ENCODE results near the gene SHISA6. TPM values are rescaled to one million over a fixed set of nuclear protein-coding genes. Genes with fewer than 3 reads are reported as not detected.

Gene SHISA6
- total RNA-seq, 2 donors from 2014 or later, result not detected

DNA sequence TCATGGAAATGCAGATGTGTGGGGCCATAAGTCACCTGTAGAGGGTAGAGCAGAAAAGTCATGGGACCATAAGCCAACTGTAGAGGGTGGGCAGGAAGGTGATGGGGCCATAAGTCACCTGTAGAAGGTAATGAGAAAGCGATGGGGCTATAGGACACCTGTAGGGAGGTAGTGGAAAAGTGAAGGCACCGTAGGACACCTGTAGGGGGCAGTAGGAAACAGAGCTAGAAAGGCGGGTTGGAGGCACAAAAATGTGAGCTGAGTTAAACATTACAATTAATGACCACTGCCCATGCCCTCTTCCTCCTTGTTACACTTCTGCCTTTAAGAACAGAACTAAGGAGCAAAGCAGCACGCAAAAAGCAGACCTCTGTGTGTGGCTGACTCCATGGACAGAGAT is 150.1 kb downstream of the SHISA6 start:
- H3K27me3 Mint-ChIP-seq (ENCODE audit: low read depth), result no peaks in the 10 kb centered on the region
- no peaks in the 10 kb centered on the region for H3K4me1 Mint-ChIP-seq (ENCODE audit: low read depth)
- H3K9me3 Mint-ChIP-seq, result peaks cover 13 to 18% of the 10 kb centered on the region in 2 donors
- DNase-seq (no peak), ATAC-seq (replicated peaks in 1 of 2) (no peak)
- H3K4me3 Mint-ChIP-seq, result no peak overlapping the region
- H3K36me3 Mint-ChIP-seq (ENCODE audit: insufficient read depth in 2 of 2), result peaks cover 0 to 1% of the 10 kb centered on the region in 2 donors
- no peak overlapping the region for H3K27ac Mint-ChIP-seq

DNA sequence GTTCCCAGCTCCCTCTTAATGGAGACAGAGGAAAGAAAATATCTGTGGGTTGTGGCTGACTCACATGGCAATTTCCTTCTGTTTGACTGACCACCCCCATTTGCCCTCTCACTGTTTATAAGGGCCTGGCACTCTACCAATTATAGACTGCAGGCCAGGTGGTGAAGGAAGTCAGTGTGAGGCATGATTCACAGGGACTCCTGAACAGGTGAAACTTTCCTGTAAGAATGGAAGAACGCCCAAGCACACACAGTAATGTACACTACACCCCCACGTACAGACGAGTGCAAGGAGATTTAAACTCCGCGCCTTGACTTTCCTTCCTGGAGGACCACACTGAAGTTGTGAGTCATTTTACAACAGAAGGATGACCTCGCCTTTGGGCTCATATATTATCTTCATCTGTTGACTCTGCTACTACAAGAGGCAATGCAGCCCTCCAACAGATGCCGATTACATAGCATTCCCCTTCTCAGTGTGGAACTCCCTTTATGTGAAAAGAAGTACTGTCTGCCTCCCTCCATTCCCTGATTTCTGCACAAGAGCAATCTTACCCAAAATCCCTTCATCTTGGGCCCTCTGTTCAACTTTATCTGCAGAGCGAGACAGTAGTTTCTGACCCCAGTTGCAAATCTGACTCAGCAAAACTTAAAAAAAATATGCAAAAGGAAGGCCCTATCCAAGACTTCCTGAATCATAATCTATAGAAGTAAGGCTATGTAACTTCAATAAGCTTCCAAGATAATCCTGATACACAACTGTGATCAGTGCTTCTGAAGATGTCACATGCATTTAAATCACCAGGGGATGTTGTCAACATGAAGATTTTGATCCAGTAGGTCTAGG is 163.6 kb downstream of the SHISA6 start:
- Mint-ChIP-seq H3K27ac (no peak overlapping the region), H3K27me3 (ENCODE audit: low read depth) (no peaks in the 10 kb centered on the region), H3K4me3 (no peak overlapping the region), H3K36me3 (ENCODE audit: insufficient read depth in 2 of 2) (peaks cover 1 to 3% of the 10 kb centered on the region in 2 donors), H3K4me1 (ENCODE audit: low read depth) (no peaks in the 10 kb centered on the region), H3K9me3 (peaks cover 5 to 15% of the 10 kb centered on the region in 2 donors)
- ATAC-seq (replicated peaks in 1 of 2), result no peak
- no peak for DNase-seq

DNA sequence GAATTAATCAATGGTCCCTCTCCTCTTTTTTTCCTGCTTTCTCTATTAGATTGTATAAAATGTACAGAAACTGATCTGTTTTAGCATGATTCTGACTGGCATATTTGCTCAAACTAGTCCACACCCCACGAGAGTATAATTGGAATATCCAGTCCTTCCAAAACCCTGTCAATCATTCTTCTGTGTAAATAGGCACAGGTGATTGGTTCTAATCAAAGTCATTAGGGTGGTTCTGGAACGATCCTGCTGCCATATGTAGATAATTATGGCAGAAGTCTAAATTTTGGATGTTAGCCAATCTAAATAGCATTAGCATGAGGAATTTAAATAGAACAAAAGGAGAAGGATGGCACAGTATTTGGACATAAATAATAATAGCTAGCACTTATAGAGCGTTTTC is 165.7 kb downstream of the SHISA6 start:
- no peak for ATAC-seq (replicated peaks in 1 of 2)
- no peak for DNase-seq
- H3K4me1 Mint-ChIP-seq (ENCODE audit: low read depth), result no peaks in the 10 kb centered on the region
- peaks cover 3 to 9% of the 10 kb centered on the region in 2 donors for H3K9me3 Mint-ChIP-seq
- no peaks in the 10 kb centered on the region for H3K27me3 Mint-ChIP-seq (ENCODE audit: low read depth)
- H3K36me3 Mint-ChIP-seq (ENCODE audit: insufficient read depth in 2 of 2), result peaks cover 0 to 1% of the 10 kb centered on the region in 2 donors
- no peak overlapping the region for H3K27ac Mint-ChIP-seq
- no peak overlapping the region for H3K4me3 Mint-ChIP-seq

DNA sequence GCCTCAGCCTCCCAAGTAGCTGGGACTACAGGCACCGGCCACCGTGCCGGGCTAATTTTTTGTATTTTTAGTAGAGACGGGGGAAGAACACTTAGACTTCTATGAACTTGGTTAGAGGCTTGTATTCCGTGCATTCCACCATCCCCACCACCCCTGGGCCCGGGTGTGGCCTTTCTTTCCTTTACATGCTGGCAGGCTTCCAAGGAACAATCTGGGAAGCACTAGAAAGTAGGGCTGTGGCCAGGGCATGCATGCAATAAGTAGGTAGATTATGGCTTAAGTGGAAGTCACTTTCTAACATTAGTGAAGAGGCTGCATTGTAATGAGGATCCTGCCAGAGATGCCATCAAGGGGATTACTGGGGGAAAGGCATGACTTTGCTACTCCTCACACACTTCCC is 171.6 kb downstream of the SHISA6 start:
- Mint-ChIP-seq H3K36me3 (ENCODE audit: insufficient read depth in 2 of 2) (no peaks in the 10 kb centered on the region), H3K27ac (no peak overlapping the region), H3K9me3 (peaks cover 0 to 2% of the 10 kb centered on the region in 2 donors), H3K4me1 (ENCODE audit: low read depth) (no peaks in the 10 kb centered on the region), H3K4me3 (no peak overlapping the region), H3K27me3 (ENCODE audit: low read depth) (no peaks in the 10 kb centered on the region)
- no peak for ATAC-seq (replicated peaks in 1 of 2)
- DNase-seq, result no peak

DNA sequence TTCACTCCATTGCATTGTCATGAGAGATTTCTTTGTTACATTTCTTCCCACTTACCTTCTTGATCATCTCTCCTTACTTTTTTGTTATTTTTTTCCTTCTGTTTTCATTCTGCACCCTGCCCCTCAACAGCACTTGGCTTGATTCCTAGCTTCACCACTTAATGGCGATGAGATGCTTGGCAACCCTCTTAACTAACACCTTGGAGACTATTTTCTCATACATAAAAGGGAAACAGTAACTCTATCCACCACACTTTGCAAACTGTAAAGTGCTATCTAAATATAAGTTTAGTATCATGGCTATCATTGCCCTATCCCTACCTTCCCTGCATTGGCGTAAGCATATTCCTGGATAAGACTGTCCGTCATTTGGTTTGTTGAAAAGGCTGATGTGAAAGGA is 177.3 kb downstream of the SHISA6 start:
- no peak for DNase-seq
- Mint-ChIP-seq H3K36me3 (ENCODE audit: insufficient read depth in 2 of 2) (peaks cover 2% of the 10 kb centered on the region in 2 donors), H3K4me3 (no peak overlapping the region), H3K27me3 (ENCODE audit: low read depth) (no peaks in the 10 kb centered on the region), H3K27ac (no peak overlapping the region), H3K4me1 (ENCODE audit: low read depth) (no peaks in the 10 kb centered on the region), H3K9me3 (peaks cover 4 to 7% of the 10 kb centered on the region in 2 donors)
- no peak for ATAC-seq (replicated peaks in 1 of 2)

DNA sequence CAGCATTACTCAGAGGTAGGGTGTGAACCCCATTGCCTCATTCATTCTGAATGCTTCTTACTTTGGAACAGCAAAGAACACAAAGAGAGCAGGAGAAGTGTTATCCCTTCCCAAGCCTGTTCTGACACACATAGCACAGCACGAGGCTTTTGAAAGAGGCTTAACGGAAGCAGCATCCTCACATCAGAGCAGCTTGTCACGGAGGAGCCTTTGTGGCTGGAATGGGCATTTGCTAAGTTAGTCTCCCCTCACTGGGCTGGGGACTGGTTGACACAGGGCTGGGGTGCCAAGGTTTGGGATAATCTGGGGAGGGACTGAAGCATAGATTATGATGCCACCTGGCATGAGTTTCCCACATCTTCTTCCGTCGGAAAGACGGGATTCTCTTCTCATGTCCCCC is 189.7 kb downstream of the SHISA6 start:
- H3K36me3 Mint-ChIP-seq (ENCODE audit: insufficient read depth in 2 of 2), result peaks cover 2% of the 10 kb centered on the region in 2 donors
- peaks cover 0 to 15% of the 10 kb centered on the region in 2 donors for H3K9me3 Mint-ChIP-seq
- H3K4me3 Mint-ChIP-seq, result no peak overlapping the region
- H3K4me1 Mint-ChIP-seq (ENCODE audit: low read depth), result no peaks in the 10 kb centered on the region
- DNase-seq (no peak), ATAC-seq (replicated peaks in 1 of 2) (no peak)
- H3K27me3 Mint-ChIP-seq (ENCODE audit: low read depth), result no peaks in the 10 kb centered on the region
- H3K27ac Mint-ChIP-seq, result no peak overlapping the region

DNA sequence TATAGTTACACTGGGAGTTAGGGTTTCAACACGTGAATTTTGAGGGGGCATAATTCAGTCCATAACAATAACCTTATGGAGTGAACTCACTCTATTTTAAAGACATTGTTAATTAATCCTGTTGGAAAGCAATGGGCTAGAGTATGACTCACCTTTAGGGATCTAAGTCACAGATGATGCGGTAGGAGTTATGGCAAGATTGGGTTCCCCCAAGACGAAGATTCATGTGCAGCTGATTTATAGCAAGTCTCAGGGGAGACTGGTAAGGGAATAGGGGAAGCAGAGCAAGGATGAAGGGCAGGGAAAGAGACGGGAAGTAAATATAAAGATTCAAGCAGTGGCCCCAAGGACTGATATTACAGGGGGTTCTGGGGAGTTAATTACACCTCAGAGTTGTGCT is 197.7 kb downstream of the SHISA6 start:
- Mint-ChIP-seq H3K27ac (no peak overlapping the region), H3K9me3 (peaks cover 3 to 6% of the 10 kb centered on the region in 2 donors), H3K36me3 (ENCODE audit: insufficient read depth in 2 of 2) (peaks cover 0 to 1% of the 10 kb centered on the region in 2 donors), H3K4me3 (no peak overlapping the region), H3K27me3 (ENCODE audit: low read depth) (no peaks in the 10 kb centered on the region), H3K4me1 (ENCODE audit: low read depth) (no peaks in the 10 kb centered on the region)
- DNase-seq (no peak), ATAC-seq (replicated peaks in 1 of 2) (no peak)

DNA sequence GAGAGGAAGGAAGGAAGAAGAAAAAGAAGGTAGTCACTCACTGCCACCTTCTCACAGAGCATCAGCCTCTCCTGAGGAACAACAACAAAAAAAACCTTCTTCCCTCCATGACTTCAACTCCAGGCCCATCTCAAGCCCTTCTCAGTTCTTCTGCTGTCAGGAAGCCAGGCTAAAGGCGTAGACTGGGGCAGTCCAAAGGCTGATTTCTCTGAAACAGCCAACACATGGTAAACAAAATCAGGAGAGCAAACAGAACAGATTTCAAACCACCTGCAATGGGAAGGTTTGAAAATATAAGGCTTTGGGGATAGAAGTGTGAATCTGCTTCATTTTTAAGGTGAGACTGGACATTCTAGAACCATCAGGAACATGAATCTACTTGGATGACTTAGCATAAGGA is 200.0 kb downstream of the SHISA6 start:
- Mint-ChIP-seq H3K4me1 (ENCODE audit: low read depth) (no peaks in the 10 kb centered on the region), H3K36me3 (ENCODE audit: insufficient read depth in 2 of 2) (peaks cover 0 to 1% of the 10 kb centered on the region in 2 donors), H3K27ac (no peak overlapping the region), H3K4me3 (no peak overlapping the region), H3K27me3 (ENCODE audit: low read depth) (no peaks in the 10 kb centered on the region), H3K9me3 (peaks cover 3 to 6% of the 10 kb centered on the region in 2 donors)
- no peak for ATAC-seq (replicated peaks in 1 of 2)
- DNase-seq, result no peak

DNA sequence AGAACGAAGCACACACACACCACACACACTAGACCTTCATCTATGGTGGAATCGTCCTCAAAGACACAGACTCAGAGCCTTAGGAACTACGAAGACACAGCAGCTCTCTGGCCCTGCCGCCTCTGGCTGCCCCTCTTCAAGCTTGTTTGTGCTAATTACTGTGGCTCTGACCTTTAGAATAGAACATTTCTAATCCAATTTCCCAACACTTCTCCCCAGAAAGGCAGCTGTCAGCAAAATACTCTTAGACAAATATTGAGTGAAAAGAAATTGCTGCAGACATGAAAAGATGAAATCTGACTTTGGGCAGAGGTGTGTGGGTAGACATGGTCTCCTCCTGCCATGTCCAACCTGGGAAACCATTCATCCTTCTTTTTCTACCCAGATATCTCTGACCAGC is 205.3 kb downstream of the SHISA6 start:
- H3K9me3 Mint-ChIP-seq, result peaks cover 2% of the 10 kb centered on the region in 2 donors
- no peaks in the 10 kb centered on the region for H3K4me1 Mint-ChIP-seq (ENCODE audit: low read depth)
- no peak overlapping the region for H3K27ac Mint-ChIP-seq
- H3K27me3 Mint-ChIP-seq (ENCODE audit: low read depth), result no peaks in the 10 kb centered on the region
- H3K4me3 Mint-ChIP-seq, result no peak overlapping the region
- ATAC-seq (replicated peaks in 1 of 2), result no peak
- peaks cover 0 to 1% of the 10 kb centered on the region in 2 donors for H3K36me3 Mint-ChIP-seq (ENCODE audit: insufficient read depth in 2 of 2)
- DNase-seq, result no peak

DNA sequence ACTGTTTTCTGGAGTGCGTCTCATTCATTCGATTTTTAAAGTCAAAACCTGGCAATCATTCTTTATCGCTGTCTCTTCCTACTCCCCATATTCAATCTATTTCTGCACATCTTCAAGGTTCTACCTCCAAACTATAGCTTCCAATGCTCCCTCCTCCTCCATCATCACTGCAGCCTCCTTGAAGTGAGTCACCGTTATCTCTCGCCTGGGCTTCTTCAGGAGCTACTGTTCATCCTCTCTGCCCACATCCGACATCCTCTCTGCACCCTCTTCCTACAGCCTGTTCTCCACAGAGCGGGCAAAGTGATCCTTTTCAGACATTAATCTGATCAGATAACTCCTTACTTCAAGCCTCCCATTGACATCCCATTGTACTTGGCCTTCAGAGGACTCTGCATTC is 213.1 kb downstream of the SHISA6 start:
- H3K9me3 Mint-ChIP-seq, result peaks cover 7 to 10% of the 10 kb centered on the region in 2 donors

DNA sequence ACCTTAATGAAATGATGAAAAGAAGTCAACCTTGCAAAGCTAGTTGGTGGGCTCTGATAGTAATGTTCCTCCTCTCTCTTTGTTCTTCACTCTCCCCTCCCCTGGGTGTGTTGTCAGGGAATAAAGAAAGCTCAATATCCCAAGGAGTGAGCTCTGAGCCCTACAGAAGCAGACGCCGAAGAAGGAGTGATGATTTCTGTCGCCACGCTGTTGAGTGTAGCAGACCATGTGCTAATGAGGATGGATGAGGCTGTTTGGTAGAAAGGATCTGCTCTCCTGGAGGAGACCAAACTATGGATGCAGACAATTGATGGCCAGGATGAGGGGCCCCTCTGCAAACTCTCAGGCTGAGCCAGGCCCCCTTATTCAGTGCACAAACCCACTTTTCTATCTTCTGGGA is 217.3 kb downstream of the SHISA6 start:
- H3K4me3 Mint-ChIP-seq, result no peak overlapping the region
- no peaks in the 10 kb centered on the region for H3K4me1 Mint-ChIP-seq (ENCODE audit: low read depth)
- DNase-seq (no peak), ATAC-seq (replicated peaks in 1 of 2) (no peak)
- H3K27me3 Mint-ChIP-seq (ENCODE audit: low read depth), result no peaks in the 10 kb centered on the region
- no peak overlapping the region for H3K27ac Mint-ChIP-seq
- peaks cover 9 to 11% of the 10 kb centered on the region in 2 donors for H3K9me3 Mint-ChIP-seq
- peaks cover 0 to 1% of the 10 kb centered on the region in 2 donors for H3K36me3 Mint-ChIP-seq (ENCODE audit: insufficient read depth in 2 of 2)

More for the DNA sequence above, 213.1 kb downstream of the SHISA6 start:
- Mint-ChIP-seq H3K4me3 (no peak overlapping the region), H3K36me3 (ENCODE audit: insufficient read depth in 2 of 2) (no peaks in the 10 kb centered on the region), H3K27me3 (ENCODE audit: low read depth) (no peaks in the 10 kb centered on the region), H3K27ac (no peak overlapping the region), H3K4me1 (ENCODE audit: low read depth) (no peaks in the 10 kb centered on the region)
- ATAC-seq (replicated peaks in 1 of 2) (no peak), DNase-seq (no peak)

DNA sequence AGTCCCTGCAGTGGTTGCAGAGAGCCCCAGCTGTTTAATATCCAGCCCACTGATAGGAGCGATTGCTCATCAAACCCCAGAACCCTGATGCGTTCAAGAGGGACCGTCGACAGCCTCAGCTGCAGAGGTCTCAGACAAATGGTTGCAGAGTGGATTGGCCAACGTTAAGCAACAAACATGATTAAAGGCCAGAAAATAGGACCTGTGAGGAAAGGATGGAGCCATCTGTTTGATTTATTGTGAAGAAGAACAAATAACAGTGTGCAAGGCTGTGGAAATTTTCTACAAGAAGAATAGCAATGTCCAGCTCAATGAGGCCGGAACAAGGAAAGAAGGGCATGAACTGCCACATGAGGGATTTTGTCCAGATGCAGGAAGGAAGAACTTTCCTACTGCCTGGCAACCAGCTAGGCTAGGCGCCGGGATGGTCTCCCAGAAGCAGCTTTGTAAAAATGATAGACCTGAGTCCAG is 218.9 kb downstream of the SHISA6 start:
- peaks cover 4 to 5% of the 10 kb centered on the region in 2 donors for H3K9me3 Mint-ChIP-seq
- no peak overlapping the region for H3K27ac Mint-ChIP-seq
- no peak overlapping the region for H3K4me3 Mint-ChIP-seq
- ATAC-seq (replicated peaks in 1 of 2), result no peak
- no peaks in the 10 kb centered on the region for H3K4me1 Mint-ChIP-seq (ENCODE audit: low read depth)
- H3K27me3 Mint-ChIP-seq (ENCODE audit: low read depth), result no peaks in the 10 kb centered on the region
- DNase-seq, result no peak
- peaks cover 0 to 1% of the 10 kb centered on the region in 2 donors for H3K36me3 Mint-ChIP-seq (ENCODE audit: insufficient read depth in 2 of 2)

DNA sequence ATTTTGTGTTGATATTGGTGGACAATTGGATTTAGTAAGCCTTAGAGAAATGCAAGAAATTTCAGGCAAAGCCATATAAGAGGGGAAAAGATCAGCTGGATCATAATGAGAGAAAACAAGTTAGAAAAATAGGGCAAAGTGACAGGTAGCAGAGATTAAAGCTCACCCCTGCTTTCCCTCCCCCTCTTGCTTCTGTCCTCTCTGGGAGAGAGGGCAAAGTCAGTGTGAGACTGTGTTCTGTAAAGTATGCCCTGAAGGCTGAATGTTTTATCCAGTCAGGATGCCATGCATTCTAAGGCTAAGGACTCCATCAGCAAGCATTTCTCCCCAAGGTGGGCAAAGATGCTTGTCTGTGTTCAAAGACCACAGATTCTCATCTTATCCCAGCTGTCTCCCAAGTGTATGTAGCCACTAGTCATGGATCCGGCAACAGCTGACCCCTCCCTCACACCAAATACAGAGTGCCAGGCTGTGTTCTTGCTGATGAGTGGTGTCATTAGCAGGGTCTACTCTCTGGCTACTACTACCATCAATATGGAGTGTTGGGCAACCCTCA is 221.1 kb downstream of the SHISA6 start:
- DNase-seq, result no peak
- ATAC-seq (replicated peaks in 1 of 2), result no peak
- H3K4me3 Mint-ChIP-seq, result no peak overlapping the region
- peaks cover 0 to 1% of the 10 kb centered on the region in 2 donors for H3K36me3 Mint-ChIP-seq (ENCODE audit: insufficient read depth in 2 of 2)
- H3K27ac Mint-ChIP-seq, result no peak overlapping the region
- peaks cover 2 to 4% of the 10 kb centered on the region in 2 donors for H3K9me3 Mint-ChIP-seq
- no peaks in the 10 kb centered on the region for H3K27me3 Mint-ChIP-seq (ENCODE audit: low read depth)
- H3K4me1 Mint-ChIP-seq (ENCODE audit: low read depth), result no peaks in the 10 kb centered on the region

All from activated T-cell treated with anti-CD3 and anti-CD28 coated beads, Interleukin-2, amount 50 U/mL, for 72 hours (primary cell).